HepG2 (cell line): Measurements from ENCODE around the gene SLC35F6. TPM values are rescaled to one million over a fixed set of nuclear protein-coding genes. Genes with fewer than 3 reads are reported as not detected.

Experiments used
- ESRRA ChIP-seq: sonication (generic); formaldehyde crosslinking; IDR thresholded peaks from 2 replicates; pipeline ENCODE4 v1.5.1; 2020; ENCODE audit warnings: mild to moderate bottlenecking, low read depth, missing genetic modification reagents
- KLF9 ChIP-seq: IDR thresholded peaks from 2 replicates; pipeline ENCODE4 v1.6.1; 2016; ENCODE audit warnings: low read depth
- polyA plus RNA-seq, 8 experiments: library from polyadenylated mRNA; depleted of rRNA in 3 of 8; stranded (reverse) in 7 of 8; unstranded in 1 of 8; fragments of >200 nt; fragmentation: Illumina TruSeq in 4 of 8; extraction: Trizol in 4 of 8; gene quantifications; 2 replicates each; pipeline versions ENCODE4 v1.2.1 to v1.2.3, GENCODE V29; 2011 to 2016; ENCODE audit warnings: low read depth in 4 of 8, missing spikeins in 1 of 8, mixed read lengths in 1 of 8; ENCODE audit not compliant: insufficient read depth in 1 of 8
- total RNA-seq, 5 experiments: library from RNA; depleted of rRNA; stranded (reverse); fragments of >200 nt; fragmentation: Illumina TruSeq; extraction: Trizol; gene quantifications; 2 replicates each; pipeline ENCODE4 v1.2.3, GENCODE V29; 2016; ENCODE audit warnings: low read depth in 1 of 5
- TF ChIP-seq, protein P1 (sequence below): sonication (generic); formaldehyde crosslinking; IDR thresholded peaks from 2 replicates; pipeline ENCODE4 v1.4.0; 2020; ENCODE audit warnings: missing genetic modification reagents, mild to moderate bottlenecking, borderline replicate concordance
- TF ChIP-seq, protein P2 (sequence below): sonication (generic); formaldehyde crosslinking; IDR thresholded peaks from 2 replicates; pipeline ENCODE4 v1.4.0; 2020; ENCODE audit warnings: mild to moderate bottlenecking, missing genetic modification reagents

Gene SLC35F6
- total and polyA plus RNA-seq, 2 of the 13 experiments (the other 11 are each of a cell fraction or from before 2014, with no cell fraction given): 15.2 to 21.2 TPM

DNA sequence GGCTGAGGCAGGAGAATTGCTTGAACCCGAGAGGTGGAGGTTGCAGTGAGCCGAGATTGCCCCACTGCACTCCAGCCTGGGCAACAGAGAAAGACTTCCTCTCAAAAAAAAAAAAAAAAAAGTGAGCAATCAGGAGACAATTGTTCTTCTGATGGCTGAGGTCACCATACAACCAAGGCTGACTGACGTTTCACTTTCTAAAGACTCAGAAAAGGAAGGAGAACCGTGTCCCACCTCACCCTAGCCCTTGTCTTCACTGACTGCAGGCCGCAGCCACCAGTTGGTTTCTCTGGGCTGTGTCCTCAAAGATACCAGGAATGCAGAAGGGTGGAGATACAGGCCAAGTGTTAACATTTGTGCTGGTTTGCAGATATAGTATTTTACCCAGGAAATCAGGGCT, 7.7 kb upstream of the SLC35F6 start (continued):
- TF ChIP-seq, protein P1, sequence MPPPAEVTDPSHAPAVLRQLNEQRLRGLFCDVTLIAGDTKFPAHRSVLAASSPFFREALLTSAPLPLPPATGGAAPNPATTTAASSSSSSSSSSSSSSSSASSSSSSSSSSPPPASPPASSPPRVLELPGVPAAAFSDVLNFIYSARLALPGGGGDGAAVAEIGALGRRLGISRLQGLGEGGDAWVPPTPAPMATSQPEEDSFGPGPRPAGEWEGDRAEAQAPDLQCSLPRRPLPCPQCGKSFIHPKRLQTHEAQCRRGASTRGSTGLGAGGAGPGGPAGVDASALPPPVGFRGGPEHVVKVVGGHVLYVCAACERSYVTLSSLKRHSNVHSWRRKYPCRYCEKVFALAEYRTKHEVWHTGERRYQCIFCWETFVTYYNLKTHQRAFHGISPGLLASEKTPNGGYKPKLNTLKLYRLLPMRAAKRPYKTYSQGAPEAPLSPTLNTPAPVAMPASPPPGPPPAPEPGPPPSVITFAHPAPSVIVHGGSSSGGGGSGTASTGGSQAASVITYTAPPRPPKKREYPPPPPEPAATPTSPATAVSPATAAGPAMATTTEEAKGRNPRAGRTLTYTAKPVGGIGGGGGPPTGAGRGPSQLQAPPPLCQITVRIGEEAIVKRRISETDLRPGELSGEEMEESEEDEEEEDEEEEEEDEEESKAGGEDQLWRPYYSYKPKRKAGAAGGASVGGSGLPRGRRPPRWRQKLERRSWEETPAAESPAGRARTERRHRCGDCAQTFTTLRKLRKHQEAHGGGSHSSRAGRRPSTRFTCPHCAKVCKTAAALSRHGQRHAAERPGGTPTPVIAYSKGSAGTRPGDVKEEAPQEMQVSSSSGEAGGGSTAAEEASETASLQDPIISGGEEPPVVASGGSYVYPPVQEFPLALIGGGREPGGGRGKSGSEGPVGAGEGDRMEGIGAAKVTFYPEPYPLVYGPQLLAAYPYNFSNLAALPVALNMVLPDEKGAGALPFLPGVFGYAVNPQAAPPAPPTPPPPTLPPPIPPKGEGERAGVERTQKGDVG (CRISPR knock-in tag): no peak
- TF ChIP-seq, protein P2, sequence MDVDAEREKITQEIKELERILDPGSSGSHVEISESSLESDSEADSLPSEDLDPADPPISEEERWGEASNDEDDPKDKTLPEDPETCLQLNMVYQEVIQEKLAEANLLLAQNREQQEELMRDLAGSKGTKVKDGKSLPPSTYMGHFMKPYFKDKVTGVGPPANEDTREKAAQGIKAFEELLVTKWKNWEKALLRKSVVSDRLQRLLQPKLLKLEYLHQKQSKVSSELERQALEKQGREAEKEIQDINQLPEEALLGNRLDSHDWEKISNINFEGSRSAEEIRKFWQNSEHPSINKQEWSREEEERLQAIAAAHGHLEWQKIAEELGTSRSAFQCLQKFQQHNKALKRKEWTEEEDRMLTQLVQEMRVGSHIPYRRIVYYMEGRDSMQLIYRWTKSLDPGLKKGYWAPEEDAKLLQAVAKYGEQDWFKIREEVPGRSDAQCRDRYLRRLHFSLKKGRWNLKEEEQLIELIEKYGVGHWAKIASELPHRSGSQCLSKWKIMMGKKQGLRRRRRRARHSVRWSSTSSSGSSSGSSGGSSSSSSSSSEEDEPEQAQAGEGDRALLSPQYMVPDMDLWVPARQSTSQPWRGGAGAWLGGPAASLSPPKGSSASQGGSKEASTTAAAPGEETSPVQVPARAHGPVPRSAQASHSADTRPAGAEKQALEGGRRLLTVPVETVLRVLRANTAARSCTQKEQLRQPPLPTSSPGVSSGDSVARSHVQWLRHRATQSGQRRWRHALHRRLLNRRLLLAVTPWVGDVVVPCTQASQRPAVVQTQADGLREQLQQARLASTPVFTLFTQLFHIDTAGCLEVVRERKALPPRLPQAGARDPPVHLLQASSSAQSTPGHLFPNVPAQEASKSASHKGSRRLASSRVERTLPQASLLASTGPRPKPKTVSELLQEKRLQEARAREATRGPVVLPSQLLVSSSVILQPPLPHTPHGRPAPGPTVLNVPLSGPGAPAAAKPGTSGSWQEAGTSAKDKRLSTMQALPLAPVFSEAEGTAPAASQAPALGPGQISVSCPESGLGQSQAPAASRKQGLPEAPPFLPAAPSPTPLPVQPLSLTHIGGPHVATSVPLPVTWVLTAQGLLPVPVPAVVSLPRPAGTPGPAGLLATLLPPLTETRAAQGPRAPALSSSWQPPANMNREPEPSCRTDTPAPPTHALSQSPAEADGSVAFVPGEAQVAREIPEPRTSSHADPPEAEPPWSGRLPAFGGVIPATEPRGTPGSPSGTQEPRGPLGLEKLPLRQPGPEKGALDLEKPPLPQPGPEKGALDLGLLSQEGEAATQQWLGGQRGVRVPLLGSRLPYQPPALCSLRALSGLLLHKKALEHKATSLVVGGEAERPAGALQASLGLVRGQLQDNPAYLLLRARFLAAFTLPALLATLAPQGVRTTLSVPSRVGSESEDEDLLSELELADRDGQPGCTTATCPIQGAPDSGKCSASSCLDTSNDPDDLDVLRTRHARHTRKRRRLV (CRISPR knock-in tag): no peak
- TF ChIP-seq KLF9 (CRISPR knock-in tag) (no peak), ESRRA (CRISPR knock-in tag) (no peak)
- TF ChIP-seq, all 625 proteins: peak for 2
